HEK293 (cell line): Measurements from ENCODE around the gene C22orf39.

Source experiments
- CTCF ChIA-PET: fragments of 350-600 bp; formaldehyde crosslinking; extraction: SDS; loops from one replicate; lab custom pipeline; 2021; ENCODE audit warnings: antibody characterized with exemption; lab: Yijun Ruan, JAX
- POLR2A ChIA-PET: fragments of 300-600 bp; formaldehyde crosslinking; extraction: SDS; loops from one replicate; lab custom pipeline; 2020; ENCODE audit warnings: antibody characterized with exemption, inconsistent platforms; lab: Yijun Ruan, JAX
- H3K27ac ChIP-seq: fragments of 200-500 bp; sonication (Bioruptor generic); 2 replicates; pipeline ENCODE4 v1.5.1; 2014; ENCODE audit warnings: low read depth, low read length, control low read depth, inconsistent platforms; ENCODE audit errors: extremely low read depth
- H3K36me3 ChIP-seq, 2 experiments: fragments of 200-500 bp in 1 of 2; sonication (Bioruptor generic) in 1 of 2; 1 replicate in 1 of 2; 2 replicates in 1 of 2; pipeline ENCODE4 v1.5.1; 2014 to 2017; ENCODE audit warnings: inconsistent platforms in 2 of 2, low read length in 2 of 2; ENCODE audit not compliant: control insufficient read depth in 2 of 2, insufficient read depth in 1 of 2
- H3K4me1 ChIP-seq: fragments of 200-500 bp; sonication (Bioruptor generic); 2 replicates; pipeline ENCODE4 v1.5.1; 2014; ENCODE audit warnings: mild to moderate bottlenecking, low read length, inconsistent platforms; ENCODE audit not compliant: control insufficient read depth, insufficient read depth
- H3K4me3 ChIP-seq: 2 replicates; pipeline ENCODE4 v1.5.1; 2011; ENCODE audit warnings: low read depth, mild to moderate bottlenecking, control low read depth, low read length, moderate library complexity
- H3K9me3 ChIP-seq: fragments of 200-500 bp; sonication (Bioruptor generic); 2 replicates; pipeline ENCODE4 v1.5.1; 2014; ENCODE audit warnings: low read depth, low read length, inconsistent platforms; ENCODE audit not compliant: control insufficient read depth, insufficient read depth
- ELK4 ChIP-seq: IDR thresholded peaks from 2 replicates; pipeline ENCODE4 v1.6.1; 2011; ENCODE audit warnings: mild to moderate bottlenecking, low read depth, low read length, borderline replicate concordance
- FEZF1 ChIP-seq: fragments of 450-650 bp; formaldehyde crosslinking; IDR thresholded peaks from 2 replicates; pipeline ENCODE4 v1.5.1; 2016; ENCODE audit warnings: missing biosample characterization, missing genetic modification characterization
- GLI2 ChIP-seq: fragments of 450-650 bp; formaldehyde crosslinking; IDR thresholded peaks from 2 replicates; pipeline ENCODE4; 2017; ENCODE audit warnings: missing biosample characterization, missing genetic modification characterization, low read depth, borderline replicate concordance
- HOXA7 ChIP-seq: sonication (generic); formaldehyde crosslinking; IDR thresholded peaks from 2 replicates; pipeline ENCODE4 v1.8.1; 2022; ENCODE audit warnings: missing genetic modification reagents, borderline replicate concordance
- MYNN ChIP-seq: fragments of 450-650 bp; formaldehyde crosslinking; IDR thresholded peaks from 2 replicates; pipeline ENCODE4 v1.5.1; 2016; ENCODE audit warnings: missing biosample characterization, missing genetic modification characterization, borderline replicate concordance
- SETDB1 ChIP-seq: IDR thresholded peaks from one replicate; pipeline ENCODE4 v1.6.1; 2017; ENCODE audit warnings: mild to moderate bottlenecking, low read length, moderate library complexity, mixed read lengths; ENCODE audit not compliant: insufficient read length
- ZBTB20 ChIP-seq: fragments of 450-650 bp; formaldehyde crosslinking; IDR thresholded peaks from 2 replicates; pipeline ENCODE4 v1.5.1; 2016; ENCODE audit warnings: missing biosample characterization, missing genetic modification characterization
- ZNF121 ChIP-seq: fragments of 450-650 bp; formaldehyde crosslinking; IDR thresholded peaks from 2 replicates; pipeline ENCODE4 v1.5.1; 2016; ENCODE audit warnings: missing biosample characterization, missing genetic modification characterization
- ZNF140 ChIP-seq: fragments of 450-650 bp; formaldehyde crosslinking; IDR thresholded peaks from 2 replicates; pipeline ENCODE4 v1.5.1; 2016; ENCODE audit warnings: missing biosample characterization, missing genetic modification characterization
- ZNF155 ChIP-seq: fragments of 450-650 bp; formaldehyde crosslinking; IDR thresholded peaks from 2 replicates; pipeline ENCODE4 v1.5.1; 2016; ENCODE audit warnings: missing biosample characterization, missing genetic modification characterization
- ZNF274 ChIP-seq, 2 experiments: fragments of 200-500 bp in 1 of 2; fragments of 450-650 bp in 1 of 2; sonication (Bioruptor generic) in 1 of 2; formaldehyde crosslinking in 1 of 2; IDR thresholded peaks; 2 replicates each; pipeline versions ENCODE4 v1.5.1 to v1.6.1; 2014 to 2016; ENCODE audit warnings: borderline replicate concordance in 1 of 2, inconsistent platforms in 1 of 2, low read length in 1 of 2, missing biosample characterization in 1 of 2, missing genetic modification characterization in 1 of 2
- ZNF292 ChIP-seq: fragments of 450-650 bp; formaldehyde crosslinking; IDR thresholded peaks from 2 replicates; pipeline ENCODE4 v1.5.1; 2016; ENCODE audit warnings: low read depth, missing biosample characterization, missing genetic modification characterization, borderline replicate concordance
- ZNF354C ChIP-seq: fragments of 450-650 bp; formaldehyde crosslinking; IDR thresholded peaks from 2 replicates; pipeline ENCODE4 v1.5.1; 2016; ENCODE audit warnings: missing biosample characterization, missing genetic modification characterization, low read depth, borderline replicate concordance
- ZNF37A ChIP-seq: fragments of 450-650 bp; IDR thresholded peaks from 2 replicates; pipeline ENCODE4 v1.5.1; 2018; ENCODE audit warnings: missing biosample characterization, missing genetic modification characterization
- ZNF510 ChIP-seq: fragments of 450-650 bp; formaldehyde crosslinking; IDR thresholded peaks from 2 replicates; pipeline ENCODE4 v1.5.1; 2018; ENCODE audit warnings: mild to moderate bottlenecking, missing genetic modification characterization, missing biosample characterization; ENCODE audit not compliant: insufficient replicate concordance
- ZNF518A ChIP-seq: fragments of 450-650 bp; formaldehyde crosslinking; conservative IDR thresholded peaks from 2 replicates; pipeline ENCODE4 v1.5.1; 2016; ENCODE audit warnings: low read depth, missing biosample characterization, missing genetic modification characterization
- ZNF548 ChIP-seq: fragments of 450-650 bp; formaldehyde crosslinking; IDR thresholded peaks from 2 replicates; pipeline ENCODE4 v1.5.1; 2016; ENCODE audit warnings: missing biosample characterization, missing genetic modification characterization
- ZNF555 ChIP-seq: fragments of 450-650 bp; formaldehyde crosslinking; conservative IDR thresholded peaks from 2 replicates; pipeline ENCODE4 v1.5.1; 2017; ENCODE audit warnings: missing biosample characterization, mild to moderate bottlenecking, missing genetic modification characterization, inconsistent platforms
- ZNF558 ChIP-seq: fragments of 450-650 bp; formaldehyde crosslinking; IDR thresholded peaks from 2 replicates; pipeline ENCODE4 v1.5.1; 2016; ENCODE audit warnings: missing biosample characterization, missing genetic modification characterization
- ZNF610 ChIP-seq: fragments of 450-650 bp; formaldehyde crosslinking; IDR thresholded peaks from 2 replicates; pipeline ENCODE4 v1.5.1; 2016; ENCODE audit warnings: missing biosample characterization, missing genetic modification characterization, borderline replicate concordance
- ZNF654 ChIP-seq: fragments of 450-650 bp; formaldehyde crosslinking; IDR thresholded peaks from 2 replicates; pipeline ENCODE4 v1.5.1; 2016; ENCODE audit warnings: low read depth, missing biosample characterization, missing genetic modification characterization

The C22orf39 gene

GRCh38 chr22:19470010-19470409, 22.5 kb upstream of the C22orf39 start:
- ChIA-PET POLR2A (no interaction called here), CTCF (no interaction called here)
- TF ChIP-seq ZBTB20 (tag by site-specific recombination) (no peak), ZNF140 (tag by site-specific recombination) (no peak), ZNF610 (tag by site-specific recombination) (no peak), ZNF518A (tag by site-specific recombination) (no peak), ZNF37A (tag by site-specific recombination) (no peak), ZNF354C (tag by site-specific recombination) (no peak), ZNF510 (tag by site-specific recombination) (no peak), ZNF292 (tag by site-specific recombination) (no peak), SETDB1 (no peak), ZNF155 (tag by site-specific recombination) (no peak), ZNF558 (no peak), ELK4 (no peak), ZNF654 (no peak), ZNF121 (tag by site-specific recombination) (no peak), HOXA7 (CRISPR knock-in tag) (no peak), FEZF1 (tag by site-specific recombination) (no peak)
- H3K4me1 ChIP-seq, result no peaks in the 10 kb centered on the region
- H3K36me3 ChIP-seq, result peaks cover 4 to 98% of the 10 kb centered on the region in 2 experiments; a peak in 2 of 3 replicates
- H3K27ac ChIP-seq, result no peak overlapping the region
- no peaks in the 10 kb centered on the region for H3K9me3 ChIP-seq
- no peak overlapping the region for H3K4me3 ChIP-seq

- H3K27ac ChIP-seq, result no peak overlapping the region
- CTCF ChIA-PET, result no interaction called here
- H3K4me1 ChIP-seq, result no peaks in the 10 kb centered on the region
- peaks cover 4 to 98% of the 10 kb centered on the region in 2 experiments; a peak in 2 of 3 replicates for H3K36me3 ChIP-seq
- TF ChIP-seq MYNN (no peak), HOXA7 (CRISPR knock-in tag) (no peak), ZNF555 (tag by site-specific recombination) (no peak), GLI2 (no peak), ZNF548 (tag by site-specific recombination) (no peak), ZNF274 (IDR thresholded peaks at IDR 0.05; ENCODE audit: low read length) (no peak), ZNF274 (tag by site-specific recombination; IDR thresholded peaks at IDR 0.05; ENCODE audit: borderline replicate concordance) (no peak)
- no peak overlapping the region for H3K4me3 ChIP-seq
- POLR2A ChIA-PET, result interaction anchor here (1.0 kb wide), 1 partner anchor 18 kb away, joined by 3 read pairs; no protein-coding TSS in a partner anchor
- no peaks in the 10 kb centered on the region for H3K9me3 ChIP-seq
Observed at GRCh38 chr22:19469421-19469820, 21.9 kb upstream of the C22orf39 start.
